Fibroblast of lung (primary cell): ENCODE results near the gene RNF217.

Experiments used
- EZH2 ChIP-seq: IDR thresholded peaks from 2 replicates; pipeline ENCODE4 v1.5.1; 2012; ENCODE audit warnings: low read length, control low read depth, mild to moderate bottlenecking; ENCODE audit errors: missing control alignments
- TF ChIP-seq, protein P1 (sequence below), 2 donors: IDR thresholded peaks in 1 of 2; conservative IDR thresholded peaks in 1 of 2; 1 replicate in 1 of 2; 2 replicates in 1 of 2; pipeline ENCODE4 v1.5.1; 2011 to 2012; ENCODE audit warnings: low read length in 2 of 2, control low read depth in 1 of 2, inconsistent platforms in 1 of 2, low read depth in 1 of 2, mild to moderate bottlenecking in 1 of 2

DNA sequence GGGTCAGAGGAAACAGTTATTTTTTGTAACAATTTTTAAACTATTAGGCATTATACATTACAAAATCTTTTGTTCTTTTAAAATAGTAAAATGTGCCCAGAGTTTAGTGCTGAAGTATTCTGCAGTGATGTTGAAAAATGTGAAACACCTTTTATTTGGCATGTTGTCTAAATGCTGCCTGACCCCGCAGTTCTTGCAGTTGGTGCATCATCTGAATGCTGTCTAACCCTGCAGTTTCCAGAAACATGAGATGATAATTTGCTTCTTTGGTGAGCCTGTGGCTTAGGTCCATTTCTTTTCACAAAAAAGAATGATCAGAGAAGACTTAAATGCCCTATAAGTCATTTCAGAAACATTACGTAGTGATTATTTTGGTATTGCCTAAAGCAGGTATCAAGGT, 82.4 kb downstream of the RNF217 start:
- TF ChIP-seq, protein P1, sequence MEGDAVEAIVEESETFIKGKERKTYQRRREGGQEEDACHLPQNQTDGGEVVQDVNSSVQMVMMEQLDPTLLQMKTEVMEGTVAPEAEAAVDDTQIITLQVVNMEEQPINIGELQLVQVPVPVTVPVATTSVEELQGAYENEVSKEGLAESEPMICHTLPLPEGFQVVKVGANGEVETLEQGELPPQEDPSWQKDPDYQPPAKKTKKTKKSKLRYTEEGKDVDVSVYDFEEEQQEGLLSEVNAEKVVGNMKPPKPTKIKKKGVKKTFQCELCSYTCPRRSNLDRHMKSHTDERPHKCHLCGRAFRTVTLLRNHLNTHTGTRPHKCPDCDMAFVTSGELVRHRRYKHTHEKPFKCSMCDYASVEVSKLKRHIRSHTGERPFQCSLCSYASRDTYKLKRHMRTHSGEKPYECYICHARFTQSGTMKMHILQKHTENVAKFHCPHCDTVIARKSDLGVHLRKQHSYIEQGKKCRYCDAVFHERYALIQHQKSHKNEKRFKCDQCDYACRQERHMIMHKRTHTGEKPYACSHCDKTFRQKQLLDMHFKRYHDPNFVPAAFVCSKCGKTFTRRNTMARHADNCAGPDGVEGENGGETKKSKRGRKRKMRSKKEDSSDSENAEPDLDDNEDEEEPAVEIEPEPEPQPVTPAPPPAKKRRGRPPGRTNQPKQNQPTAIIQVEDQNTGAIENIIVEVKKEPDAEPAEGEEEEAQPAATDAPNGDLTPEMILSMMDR (conservative IDR thresholded peaks at IDR 0.05 in 1 of 2, IDR thresholded peaks at IDR 0.05 in 1 of 2; ENCODE audit: low read depth in 1 of 2, low read length in 2 of 2) = no peak
- no peak for TF ChIP-seq EZH2
